ENCODE data around the gene EFCAB14.
"Not testable (repeated sequence)": the region's sequence is repeated elsewhere in the genome, so short reads cannot be mapped to it uniquely, and the experiment has no call there.

The EFCAB14 gene

DNA sequence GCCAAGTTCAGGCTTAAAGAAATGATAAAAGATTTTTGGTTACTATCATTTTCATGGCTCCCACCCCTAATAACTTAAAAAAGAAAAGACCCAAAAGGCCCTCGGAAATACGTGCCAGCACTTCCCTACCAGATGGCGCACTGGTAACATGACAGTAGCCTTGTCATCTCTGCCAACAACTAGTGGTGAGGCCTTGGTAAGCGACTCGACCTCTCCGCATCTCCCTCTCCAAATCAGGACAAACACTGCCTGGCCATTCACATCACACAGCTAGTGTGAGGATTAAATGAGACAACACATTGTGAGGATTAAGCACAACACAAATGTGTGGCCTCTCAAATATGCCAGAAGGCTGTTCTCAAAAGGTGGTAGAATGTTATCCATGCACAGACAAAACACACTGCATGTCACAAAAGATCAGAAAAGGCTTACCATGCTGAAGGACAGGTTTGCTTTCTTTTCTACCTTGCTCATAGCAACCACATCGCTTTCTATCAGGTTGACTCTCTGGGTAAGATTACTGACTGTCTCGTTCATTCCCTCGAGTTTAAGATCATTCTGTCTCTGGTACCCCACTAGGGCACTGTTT, 30.9 kb downstream of the EFCAB14 start:
- DNase-seq (ENCODE audit: low spot score) (no peak), FAIRE-seq (no peak)

DNA sequence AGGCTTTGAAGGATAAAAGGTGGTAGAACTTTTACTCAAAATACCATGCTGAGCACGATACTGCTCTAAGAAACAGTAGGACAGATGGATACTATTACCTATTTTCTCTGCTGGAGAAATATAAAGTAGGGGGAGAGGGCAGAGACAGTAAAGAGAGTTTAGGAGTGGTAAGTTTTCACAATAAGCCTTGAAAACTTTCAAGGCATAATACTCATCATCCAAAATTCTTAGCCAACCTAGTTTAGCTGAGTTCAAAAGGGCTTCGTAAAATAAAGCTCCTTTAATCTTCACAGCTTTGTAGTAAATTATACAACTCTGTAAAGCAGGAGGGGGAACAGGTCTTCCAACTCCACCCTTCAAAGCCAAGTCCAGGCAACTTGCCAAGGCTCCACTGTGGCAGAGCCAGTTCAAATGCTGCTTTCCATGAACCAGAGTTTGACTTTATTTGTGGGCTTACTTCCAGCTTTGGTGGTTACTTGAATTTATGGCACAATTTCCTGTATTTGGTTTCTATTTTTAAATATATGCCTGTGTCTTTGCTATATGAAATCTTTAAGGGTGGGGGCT, 31.7 kb downstream of the EFCAB14 start:
- FAIRE-seq, result no peak
- DNase-seq (ENCODE audit: low spot score), result no peak

DNA sequence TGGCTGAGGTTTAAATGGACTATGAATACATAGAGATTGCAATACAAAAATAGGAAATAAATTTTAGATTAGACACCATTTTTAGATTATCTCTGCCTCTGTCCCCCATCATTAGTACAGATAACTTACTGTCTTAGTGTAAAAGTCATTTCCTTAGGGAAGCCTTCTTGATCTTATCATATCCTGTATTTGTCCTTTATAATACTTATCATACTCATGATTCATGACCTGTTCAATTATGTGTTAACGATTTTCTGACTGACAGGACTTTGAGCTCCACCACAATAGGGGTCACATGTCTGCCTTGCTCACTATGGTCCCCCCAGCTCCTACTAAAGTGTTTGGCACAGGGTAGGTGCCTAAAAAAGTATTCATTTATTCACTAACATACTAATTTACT, 32.7 kb downstream of the EFCAB14 start:
- DNase-seq (ENCODE audit: low spot score), result no peak
- no peak for FAIRE-seq

DNA sequence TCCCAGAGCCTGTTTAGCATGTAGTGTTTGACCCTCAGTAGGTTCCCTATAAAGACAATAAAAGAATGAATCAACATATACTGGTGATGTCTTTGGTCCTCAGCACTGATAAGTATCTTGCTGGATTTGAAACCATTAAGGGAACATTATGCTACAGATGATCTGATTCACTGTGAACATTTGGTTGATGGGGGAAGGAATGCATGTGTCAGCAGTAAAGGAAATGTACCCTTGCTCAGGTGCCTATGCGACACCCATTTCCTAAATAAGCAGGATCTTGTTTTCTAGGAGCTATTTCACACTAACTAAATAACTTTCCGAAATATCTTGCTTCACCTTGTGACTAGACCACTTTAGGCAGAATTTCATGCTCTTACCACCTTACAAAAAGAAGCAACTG, 34.2 kb downstream of the EFCAB14 start:
- FAIRE-seq (no peak), DNase-seq (ENCODE audit: low spot score) (no peak)

DNA sequence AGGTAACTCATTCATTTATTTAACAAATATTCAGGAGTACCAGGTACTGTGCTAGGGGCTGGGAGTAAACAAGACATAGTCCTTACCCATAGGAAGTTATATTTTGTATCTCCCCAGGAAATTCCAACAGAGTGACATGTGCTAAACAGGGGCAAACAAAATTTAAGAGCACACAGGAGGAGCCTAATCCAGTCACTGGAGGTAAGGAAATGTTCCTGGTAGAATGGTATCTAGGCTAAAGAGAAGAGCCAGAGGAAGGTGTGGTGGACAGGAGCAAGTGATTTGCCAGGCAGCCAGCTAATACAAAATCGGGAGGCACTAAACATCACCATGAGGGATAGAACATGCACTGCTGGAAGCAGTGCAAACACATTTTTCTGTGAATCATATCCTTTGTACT, 36.9 kb downstream of the EFCAB14 start:
- FAIRE-seq (no peak), DNase-seq (ENCODE audit: low spot score) (no peak)

DNA sequence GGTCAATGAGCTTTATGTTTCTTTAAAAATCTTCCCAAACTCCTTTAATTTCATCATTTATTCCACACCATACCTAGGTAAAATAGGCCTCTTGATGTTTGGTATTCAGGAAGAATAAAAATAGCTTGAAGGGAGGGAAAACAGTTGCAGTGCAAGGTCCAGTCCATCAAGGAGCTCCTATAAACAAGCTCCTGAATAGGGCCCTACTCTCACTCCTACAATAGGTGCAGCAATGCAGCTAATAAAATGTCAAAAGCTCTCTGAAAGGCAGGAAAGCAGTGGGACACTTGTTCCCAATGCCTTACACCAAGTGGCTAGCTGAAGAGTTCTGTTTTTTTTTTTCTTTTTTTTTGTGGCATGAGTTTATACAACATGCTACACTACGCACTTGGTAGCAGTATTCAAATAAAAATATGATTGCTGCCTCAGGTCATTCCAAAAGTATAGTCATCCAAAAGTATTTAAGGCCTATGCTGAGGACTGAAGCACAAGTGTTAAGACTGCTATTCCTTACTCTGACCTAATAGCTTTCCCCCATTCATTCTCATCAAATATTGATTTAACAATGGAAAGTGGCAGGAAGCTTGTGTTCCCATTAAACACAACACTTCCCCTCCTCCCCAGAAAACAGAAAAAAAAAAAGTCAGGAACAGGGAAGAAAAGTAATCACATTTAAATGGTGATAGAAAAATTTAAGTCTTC, 37.4 kb downstream of the EFCAB14 start:
- FAIRE-seq (no peak), DNase-seq (ENCODE audit: low spot score) (no peak)

DNA sequence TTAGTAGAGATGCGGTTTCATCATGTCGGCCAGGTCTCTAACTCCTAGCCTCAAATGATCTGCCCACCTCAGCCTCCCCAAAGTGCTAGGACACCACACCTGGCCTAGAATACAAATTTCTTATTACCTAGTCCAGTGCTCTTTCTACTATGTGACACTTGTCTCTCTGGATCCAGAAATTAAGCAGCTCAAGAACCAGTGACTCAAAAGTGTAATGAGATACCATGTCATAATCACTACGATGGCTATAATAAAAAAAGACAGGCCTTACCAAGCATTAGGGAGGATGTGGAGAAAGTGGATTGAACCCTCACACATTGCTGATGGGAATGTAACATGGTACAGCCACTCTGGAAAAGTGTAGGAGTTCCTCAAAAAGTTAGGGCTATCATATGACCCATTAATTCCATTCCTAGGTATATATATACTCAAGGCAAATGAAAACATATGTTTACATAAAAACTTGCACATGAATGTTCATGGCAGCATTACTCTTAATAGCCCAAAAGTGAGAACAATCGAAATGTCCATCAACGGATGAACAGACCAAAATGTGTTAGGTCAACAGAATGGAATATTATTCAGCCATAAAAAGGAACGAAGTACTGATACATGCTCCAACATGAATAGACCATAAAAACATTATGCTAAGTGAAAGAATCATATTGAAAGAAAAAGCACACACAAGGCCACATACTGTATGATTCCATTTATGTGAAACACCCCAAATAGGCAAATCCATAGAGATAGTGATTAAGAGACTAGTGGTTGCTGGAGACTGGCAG, 38.9 kb downstream of the EFCAB14 start:
- DNase-seq (ENCODE audit: low spot score), result no peak
- no peak for FAIRE-seq

DNA sequence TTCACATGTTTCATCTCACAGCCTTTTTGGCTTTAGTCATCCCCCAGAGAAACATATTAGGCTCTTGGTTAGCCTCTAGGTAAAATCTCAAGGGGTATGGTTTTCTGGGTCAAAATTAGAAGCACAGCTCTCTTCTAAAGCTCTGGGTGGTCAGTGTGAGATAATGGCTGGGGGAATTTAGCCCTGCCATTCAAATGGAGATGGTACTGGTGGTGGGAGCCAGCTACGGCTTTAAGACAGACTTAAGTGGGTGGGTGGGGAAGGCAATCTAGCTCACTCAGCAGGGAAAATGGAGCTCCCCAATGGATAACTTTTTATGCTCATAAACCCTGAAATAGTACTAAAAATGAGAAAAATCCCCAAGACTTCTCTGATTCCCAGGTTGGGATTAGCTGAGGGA, 41.6 kb downstream of the EFCAB14 start:
- DNase-seq (ENCODE audit: low spot score) (no peak), FAIRE-seq (no peak)

DNA sequence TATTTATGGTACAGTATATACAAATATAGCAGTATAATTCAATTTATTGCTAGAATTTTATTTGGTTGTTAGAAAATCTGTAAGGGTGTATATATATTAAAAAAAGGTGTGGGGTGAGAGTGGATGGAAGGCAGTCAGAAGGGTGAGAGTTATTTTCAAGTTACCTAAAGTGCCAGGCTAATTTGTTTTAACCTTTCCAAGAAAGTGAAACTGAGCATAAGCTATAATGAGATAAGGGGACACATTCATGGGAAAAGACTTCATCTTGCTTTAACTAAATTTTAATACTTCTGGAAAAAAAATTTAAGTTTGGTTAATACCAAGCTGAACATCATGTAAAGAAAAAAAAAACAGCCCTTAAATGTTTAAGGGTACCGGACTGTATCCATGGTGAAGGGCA, 42.4 kb downstream of the EFCAB14 start:
- DNase-seq (ENCODE audit: low spot score) (no peak), FAIRE-seq (no peak)

DNA sequence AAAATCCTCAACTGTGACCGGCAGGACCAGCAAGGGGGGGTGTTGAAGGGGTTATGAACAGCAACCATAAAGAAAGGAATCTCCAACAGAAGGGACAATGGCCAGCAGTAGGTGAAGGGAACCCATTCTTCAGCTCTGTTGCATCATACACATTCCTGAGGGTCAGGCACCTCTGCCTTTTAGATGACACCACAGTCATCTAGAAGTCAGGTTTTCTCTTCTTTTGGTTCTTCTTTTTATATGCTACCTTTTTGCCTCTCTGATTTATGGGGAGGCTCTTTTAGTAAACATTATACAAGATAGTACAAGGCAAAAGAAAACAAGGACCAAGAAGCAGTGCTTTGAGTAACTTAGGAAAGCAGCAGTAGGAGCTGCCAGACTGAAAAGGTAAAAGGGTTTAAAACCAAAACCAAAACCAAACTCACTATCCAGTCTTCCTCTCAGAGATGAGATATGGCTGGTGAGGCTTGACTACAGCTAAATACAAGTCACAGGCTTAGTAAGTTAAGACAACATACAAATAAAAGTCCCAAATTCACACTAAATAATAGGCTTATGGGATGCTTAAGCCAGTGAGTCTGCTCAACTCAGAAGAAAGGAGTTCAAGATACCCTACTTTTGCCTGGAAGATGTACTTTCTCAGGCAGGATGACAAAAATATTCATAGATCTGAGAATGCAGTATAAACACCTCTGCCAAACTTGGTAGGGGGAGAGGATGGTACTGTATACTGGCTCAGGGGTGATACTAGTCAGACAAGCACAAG, 43.2 kb downstream of the EFCAB14 start:
- DNase-seq (ENCODE audit: low spot score) (no peak), FAIRE-seq (no peak)

DNA sequence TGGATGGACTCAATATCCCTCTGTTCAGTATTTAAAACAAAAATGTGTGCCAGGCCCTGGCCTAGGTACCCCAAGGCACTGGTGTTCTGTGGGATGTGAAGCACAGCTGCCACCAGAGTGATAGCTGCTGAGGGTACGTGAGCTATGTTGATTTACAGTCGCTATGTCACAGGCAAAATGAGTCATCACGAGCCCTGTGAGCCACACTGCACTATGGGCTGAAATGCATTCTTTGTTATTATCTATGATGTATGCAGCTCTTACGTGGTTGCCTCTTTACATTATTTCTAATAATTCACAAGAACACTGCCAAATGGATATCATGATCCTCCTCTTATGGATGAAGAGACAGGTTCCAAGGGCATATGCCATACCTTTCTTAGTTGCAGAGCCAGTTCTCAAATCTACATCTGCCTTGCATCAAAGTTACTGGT, 45.1 kb downstream of the EFCAB14 start:
- no peak for FAIRE-seq

DNA sequence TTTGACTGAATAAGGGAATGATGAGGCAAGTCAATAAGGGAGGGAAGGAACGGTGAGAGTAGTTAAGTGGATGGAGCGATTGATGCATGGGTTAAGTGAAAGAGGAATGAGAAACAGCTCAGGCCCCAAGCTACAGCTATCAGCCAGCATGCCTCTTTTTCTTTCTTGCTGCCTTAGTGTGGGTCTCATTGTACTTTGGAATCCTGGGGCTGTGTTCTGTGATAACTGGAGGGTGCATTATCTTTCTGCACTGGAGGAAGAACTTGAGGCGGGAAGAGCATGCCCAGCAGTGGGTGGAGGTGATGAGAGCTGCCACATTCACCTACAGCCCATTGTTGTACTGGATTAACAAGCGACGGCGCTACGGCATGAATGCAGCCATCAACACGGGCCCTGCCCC, 46.2 kb downstream of the EFCAB14 start:
- no peak for FAIRE-seq
- DNase-seq (ENCODE audit: low spot score), result no peak

More for the DNA sequence above, 45.1 kb downstream of the EFCAB14 start:
- DNase-seq (ENCODE audit: low spot score), result no peak

DNA sequence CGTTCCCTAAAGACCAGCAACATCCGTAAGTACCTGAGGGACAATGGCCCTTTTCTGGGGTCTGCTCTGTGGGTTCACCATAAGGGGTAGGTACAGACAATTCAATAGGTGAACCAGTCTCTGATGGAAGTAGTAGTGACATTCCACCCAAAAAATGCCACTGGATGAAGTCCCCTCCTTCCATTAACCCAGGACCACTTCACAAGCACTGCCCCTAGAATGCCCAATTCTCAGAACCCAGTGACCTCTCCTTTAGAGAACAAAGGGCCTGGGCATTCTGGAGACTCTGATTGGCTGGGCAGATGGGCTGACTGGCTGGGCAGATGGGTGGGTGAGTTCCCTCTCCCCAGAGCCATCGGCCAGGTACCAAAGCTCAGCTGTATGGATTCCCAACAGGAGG, 47.4 kb downstream of the EFCAB14 start, which contains the start of gene TEX38:
Gene TEX38, plus strand, starts transcription at position 301 of the 400 bp plus-strand sequence. Its CDS starts 81 bp downstream, at position 382.
- FAIRE-seq, result no peak
- DNase-seq (ENCODE audit: low spot score), result no peak

DNA sequence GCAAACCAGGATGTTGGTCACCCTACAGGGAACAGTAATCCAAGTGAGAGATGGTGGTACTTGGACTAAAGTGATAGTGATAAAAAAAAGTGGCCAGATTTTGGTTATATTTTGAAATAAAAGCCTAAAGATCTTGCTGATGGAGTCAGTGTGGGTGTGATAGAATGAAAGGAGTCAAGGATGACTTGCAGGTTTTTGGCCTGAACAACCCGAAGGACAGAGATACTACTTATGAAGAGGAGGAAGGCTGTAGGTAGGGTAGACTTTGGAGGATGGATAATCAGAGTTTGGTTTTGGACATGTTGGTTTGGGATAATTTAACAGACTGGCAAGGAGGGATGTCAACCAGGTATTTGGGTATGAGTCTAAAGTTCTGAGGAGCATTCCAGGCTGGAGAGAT, 48.8 kb downstream of the EFCAB14 start:
- FAIRE-seq (no peak), DNase-seq (ENCODE audit: low spot score) (no peak)

DNA sequence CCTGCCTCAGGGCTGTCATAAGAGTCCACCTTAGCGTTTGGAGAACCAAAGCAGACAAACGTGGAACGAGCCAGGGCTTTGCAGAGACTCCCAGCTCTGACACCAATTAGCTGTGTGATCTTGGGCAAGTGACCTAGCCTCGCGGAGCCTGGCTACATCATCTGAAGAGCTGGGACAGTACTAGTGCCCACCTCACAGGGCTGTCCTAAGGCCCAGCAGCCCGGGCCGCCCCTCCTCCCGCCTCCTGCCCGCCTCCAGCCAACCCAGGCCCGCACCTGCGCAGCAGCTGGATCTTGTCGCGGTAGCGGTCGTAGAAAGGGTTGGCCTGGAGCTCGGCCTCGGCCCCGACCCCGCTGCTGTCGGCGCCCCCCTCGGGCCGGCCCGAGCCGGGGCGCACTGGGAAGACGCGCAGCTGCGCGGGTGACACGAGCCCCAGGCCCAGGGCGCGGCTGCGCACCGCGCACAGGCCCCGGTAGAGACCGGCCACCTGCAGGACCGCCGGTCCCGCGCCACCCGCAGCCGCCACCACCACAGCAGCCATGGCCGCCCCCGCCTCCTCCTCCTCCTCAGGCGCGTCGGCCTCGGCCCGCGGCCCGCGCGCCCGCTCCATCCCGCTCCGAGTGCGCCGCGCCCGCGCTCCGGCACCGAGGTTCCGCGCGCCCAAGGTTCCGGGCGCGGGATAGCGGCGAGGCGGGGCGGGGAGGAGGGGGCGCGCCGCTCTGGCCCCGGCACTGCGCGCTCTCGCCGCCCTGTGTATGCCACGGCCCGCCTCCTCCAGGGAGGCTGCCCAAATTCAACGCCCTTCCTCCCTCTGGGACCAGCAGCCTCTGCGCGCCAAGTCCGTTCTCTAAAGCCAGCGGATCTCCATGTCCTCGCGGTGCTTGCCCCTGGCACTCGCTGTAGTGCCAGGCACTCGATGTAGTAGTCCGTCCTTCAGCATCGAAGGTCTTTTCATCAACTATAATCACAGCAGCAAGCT, 50.8 kb downstream of the EFCAB14 start, which contains the start of gene ATPAF1:
Gene ATPAF1, minus strand, starts transcription at position 583 of the 979 bp plus-strand sequence. Its CDS starts 42 bp downstream, at position 541.
- FAIRE-seq, result peak; percentile 82
- peak; percentile 89 for DNase-seq (ENCODE audit: low spot score)

DNA sequence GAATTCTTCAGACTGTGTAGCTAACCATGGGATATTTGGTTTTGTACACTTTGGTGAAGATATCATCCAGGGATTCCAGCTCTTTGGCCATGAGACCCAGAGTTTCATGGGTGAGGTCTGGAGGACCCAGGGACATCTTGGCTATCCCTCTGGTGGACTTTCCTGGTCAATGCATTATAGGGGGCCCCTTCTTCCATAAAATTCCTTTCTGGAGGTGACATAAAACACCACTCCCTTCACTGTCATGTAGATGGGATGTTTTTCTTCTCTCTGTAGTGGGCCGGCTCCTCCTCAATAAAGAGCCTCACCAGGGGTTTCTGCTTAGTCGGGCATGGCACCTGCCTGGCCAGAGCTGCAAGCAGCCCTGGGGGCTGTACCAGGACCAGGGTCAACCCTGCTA, 52.9 kb downstream of the EFCAB14 start:
- FAIRE-seq (no peak), DNase-seq (ENCODE audit: low spot score) (no peak)

DNA sequence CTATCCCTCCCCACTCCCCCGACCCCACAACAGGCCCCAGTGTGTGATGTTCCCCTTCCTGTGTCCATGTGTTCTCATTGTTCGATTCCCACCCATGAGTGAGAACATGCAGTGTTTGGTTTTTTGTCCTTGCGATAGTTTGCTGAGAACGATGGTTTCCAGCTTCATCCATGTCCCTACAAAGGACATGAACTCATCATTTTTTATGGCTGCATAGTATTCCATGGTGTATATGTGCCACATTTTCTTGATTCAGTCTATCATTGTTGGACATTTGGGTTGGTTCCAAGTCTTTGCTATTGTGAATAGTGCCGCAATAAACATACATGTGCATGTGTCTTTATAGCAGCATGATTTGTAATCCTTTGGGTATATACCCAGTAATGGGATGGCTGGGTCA, 56.0 kb downstream of the EFCAB14 start:
- DNase-seq (ENCODE audit: low spot score); FAIRE-seq: not testable (repeated sequence)

DNA sequence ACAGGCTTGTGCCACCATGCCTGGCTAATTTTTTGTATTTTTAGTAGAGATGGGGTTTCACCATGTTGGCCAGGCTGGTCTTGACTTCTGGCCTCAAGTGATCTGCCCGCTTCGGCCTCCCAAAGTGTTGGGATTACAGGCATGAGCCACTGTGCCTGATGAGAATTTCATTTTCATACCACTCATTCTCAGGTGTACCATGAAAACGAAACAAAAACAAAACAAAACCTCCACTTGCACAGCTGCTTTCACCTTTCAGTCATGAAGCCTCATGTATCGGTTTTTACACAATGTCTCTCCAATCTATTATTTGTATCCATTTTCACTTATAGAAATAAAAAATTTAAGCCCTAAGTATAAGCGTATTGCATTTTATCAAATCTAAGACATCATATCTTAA, 58.8 kb downstream of the EFCAB14 start:
- not testable (repeated sequence) for DNase-seq (ENCODE audit: low spot score); FAIRE-seq

DNA sequence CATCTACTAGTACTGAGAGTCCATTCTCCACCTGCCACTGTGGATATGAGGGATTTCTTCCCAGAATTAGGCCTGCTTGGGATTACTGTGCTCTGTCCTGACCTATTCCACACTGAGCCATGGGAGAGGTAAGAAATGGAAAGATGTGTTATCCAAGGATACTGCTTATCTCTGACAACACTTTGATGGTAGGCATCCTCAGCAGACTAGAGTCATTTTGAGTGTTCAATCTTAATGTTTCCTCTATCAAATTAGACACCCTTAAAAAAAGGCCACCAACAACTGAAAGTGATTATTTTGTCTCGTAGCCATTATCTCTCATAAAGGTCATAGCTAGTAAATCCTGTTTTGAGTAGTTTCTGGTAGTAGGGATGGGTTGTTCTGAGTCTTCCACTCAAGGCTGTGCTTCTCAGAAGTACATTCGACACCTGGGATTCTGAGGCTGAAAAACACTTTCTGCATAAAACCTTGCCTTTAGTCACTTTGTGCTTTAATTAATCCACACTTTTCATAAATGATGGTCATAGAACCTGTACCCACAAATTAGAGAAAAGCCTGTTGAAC, 59.5 kb downstream of the EFCAB14 start:
- DNase-seq (ENCODE audit: low spot score) (no peak), FAIRE-seq (no peak)

DNA sequence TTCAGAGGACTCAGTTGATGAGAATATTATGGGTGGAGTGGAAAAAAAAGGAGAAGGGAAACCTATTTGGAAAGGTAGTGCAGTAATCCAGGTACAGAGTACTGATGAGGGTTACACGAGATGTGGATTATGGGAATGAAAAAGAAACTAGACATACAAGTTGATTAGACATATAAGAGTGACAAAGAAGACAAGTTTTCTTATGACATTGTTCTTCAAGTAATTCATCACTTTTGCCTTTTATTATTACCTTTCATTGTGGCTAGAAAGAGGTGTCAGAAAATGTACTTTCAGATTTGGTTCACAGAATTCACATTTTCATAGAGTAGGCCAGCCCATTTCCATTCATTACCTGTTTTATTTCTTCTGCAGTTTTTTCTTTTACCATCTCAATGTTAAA, 61.1 kb downstream of the EFCAB14 start:
- FAIRE-seq (no peak), DNase-seq (ENCODE audit: low spot score) (no peak)
